D721Med (cell line): Measurements from ENCODE around the gene PMPCA.
A peak's percentile ranks its signal among the peaks of the same experiment; 100 is the strongest.

Experiments used
- DNase-seq: peaks from one replicate; pipeline ENCODE4 v3.0.0; 2011; ENCODE audit warnings: low spot score; ENCODE audit not compliant: insufficient read length
- FAIRE-seq: peaks from 2 replicates; lab custom pipeline; 2011; peaks lifted over from hg19 to GRCh38; lab: Jason Lieb, UNC
- CTCF ChIP-seq: IDR thresholded peaks from 2 replicates; pipeline ENCODE4 v1.5.1; 2012; ENCODE audit warnings: mild to moderate bottlenecking, control low read depth; ENCODE audit not compliant: insufficient read depth; ENCODE audit errors: missing control alignments

PMPCA gene

GRCh38 chr9:136400038-136400834, 10.2 kb upstream of the PMPCA start, which contains the start of gene SNAPC4:
Gene SNAPC4, minus strand, starts transcription at chr9:136400170. Its CDS starts 1,742 bp downstream, at chr9:136398428.
- no peak for FAIRE-seq

GRCh38 chr9:136401173-136401922, 9.1 kb upstream of the PMPCA start:
- DNase-seq (no peak), FAIRE-seq (no peak)
- no peak for TF ChIP-seq CTCF

More at GRCh38 chr9:136400038-136400834, 10.2 kb upstream of the PMPCA start, which contains the start of gene SNAPC4:
- peak; percentile 93 for DNase-seq
- TF ChIP-seq CTCF = peak; percentile 68

GRCh38 chr9:136402067-136402466, 8.4 kb upstream of the PMPCA start:
- DNase-seq (no peak), FAIRE-seq (no peak)
- TF ChIP-seq CTCF = no peak

- no peak for TF ChIP-seq CTCF
- DNase-seq (no peak), FAIRE-seq (no peak)
Measured at GRCh38 chr9:136403538-136403914, 6.9 kb upstream of the PMPCA start.

- DNase-seq (no peak), FAIRE-seq (no peak)
- no peak for TF ChIP-seq CTCF
Measured at GRCh38 chr9:136403915-136404800, 6.3 kb upstream of the PMPCA start.

- DNase-seq = no peak
- no peak for TF ChIP-seq CTCF
- FAIRE-seq = no peak
Measured at GRCh38 chr9:136404801-136405136, 5.7 kb upstream of the PMPCA start.
